K562 (cell line): ENCODE data around the gene LAPTM4A. TPM values are rescaled to one million over a fixed set of nuclear protein-coding genes. Genes with fewer than 3 reads are reported as not detected.

Experiments used
- ARID1B ChIP-seq: fragments of 450-650 bp; IDR thresholded peaks from 2 replicates; pipeline ENCODE4 v1.6.1; 2016; ENCODE audit warnings: antibody characterized with exemption, mild to moderate bottlenecking, inconsistent platforms
- CHD1 ChIP-seq: fragments of 200-600 bp; sonication (generic); IDR thresholded peaks from one replicate; pipeline ENCODE4 v1.6.1; 2012; ENCODE audit warnings: mild to moderate bottlenecking, moderate library complexity, low read length, inconsistent platforms
- FOXO4 ChIP-seq: fragments of 450-650 bp; formaldehyde crosslinking; IDR thresholded peaks from 2 replicates; pipeline ENCODE4 v1.4.0; 2020; ENCODE audit warnings: mild to moderate bottlenecking, moderate library complexity
- FUS ChIP-seq: fragments of 200-400 bp; formaldehyde crosslinking; optimal IDR thresholded peaks from 2 replicates; pipeline ENCODE3; 2017; ENCODE audit warnings: low read depth, low read length
- JUN ChIP-seq, 2 experiments: sonication (generic) in 1 of 2; formaldehyde crosslinking in 1 of 2; IDR thresholded peaks; 2 replicates each; pipeline versions ENCODE4 v1.6.1 to v1.8.0; 2012 to 2022; ENCODE audit warnings: borderline replicate concordance in 2 of 2, mild to moderate bottlenecking in 2 of 2, improper control_type of control experiment in 1 of 2, low read depth in 1 of 2, low read length in 1 of 2, missing genetic modification reagents in 1 of 2
- L3MBTL2 ChIP-seq: fragments of 450-650 bp; IDR thresholded peaks from 2 replicates; pipeline ENCODE4 v1.6.1; 2016; ENCODE audit warnings: mild to moderate bottlenecking, moderate library complexity
- MYC ChIP-seq, 2 experiments: fragments of 250-450 bp in 1 of 2; sonication (Bioruptor Pico) in 1 of 2; IDR thresholded peaks; 2 replicates each; pipeline versions ENCODE4 v1.5.1 to v1.6.1; 2012 to 2021; ENCODE audit warnings: low read depth in 2 of 2, borderline replicate concordance in 1 of 2, improper control_type of control experiment in 1 of 2, low read length in 1 of 2, mild to moderate bottlenecking in 1 of 2, moderate library complexity in 1 of 2
- PHF21A ChIP-seq: fragments of 450-650 bp; IDR thresholded peaks from 2 replicates; pipeline ENCODE4 v1.6.1; 2017; ENCODE audit warnings: low read depth, borderline replicate concordance
- PHF8 ChIP-seq: fragments of 200-600 bp; sonication (generic); IDR thresholded peaks from 2 replicates; pipeline ENCODE4 v1.6.1; 2012; ENCODE audit warnings: mixed run types, mild to moderate bottlenecking, inconsistent platforms, low read length, moderate library complexity, borderline replicate concordance
- PRDM10 ChIP-seq: fragments of 450-650 bp; IDR thresholded peaks from 2 replicates; pipeline ENCODE4 v1.6.1; 2018; ENCODE audit not compliant: partially characterized antibody
- PTBP1 ChIP-seq: fragments of 200-400 bp; formaldehyde crosslinking; IDR thresholded peaks from 2 replicates; pipeline ENCODE4 v1.6.1; 2017; ENCODE audit warnings: low read depth, low read length
- SMARCA4 ChIP-seq: fragments of 450-650 bp; IDR thresholded peaks from 2 replicates; pipeline ENCODE4 v1.6.1; 2016
- SRSF3 ChIP-seq: fragments of 200-400 bp; formaldehyde crosslinking; IDR thresholded peaks from 2 replicates; pipeline ENCODE4 v1.6.1; 2016; ENCODE audit warnings: mild to moderate bottlenecking, low read length, moderate library complexity; ENCODE audit not compliant: insufficient read depth
- TEAD1 ChIP-seq, 2 experiments: fragments of 450-650 bp in 1 of 2; sonication (generic) in 1 of 2; formaldehyde crosslinking; IDR thresholded peaks; 2 replicates each; pipeline versions ENCODE4 v1.4.0 to v1.8.0; 2020 to 2022; ENCODE audit warnings: mild to moderate bottlenecking in 2 of 2, missing genetic modification reagents in 1 of 2
- TSHZ1 ChIP-seq: fragments of 250-450 bp; sonication (Bioruptor Pico); IDR thresholded peaks from 2 replicates; pipeline ENCODE4 v1.4.0; 2020; ENCODE audit warnings: mild to moderate bottlenecking, moderate library complexity
- ZBTB1 ChIP-seq: sonication (generic); formaldehyde crosslinking; IDR thresholded peaks from 2 replicates; pipeline ENCODE4 v1.8.1; 2023; ENCODE audit warnings: missing genetic modification reagents, low read depth, mild to moderate bottlenecking, borderline replicate concordance
- ZKSCAN8 ChIP-seq: fragments of 200-800 bp; sonication (Bioruptor generic); IDR thresholded peaks from 2 replicates; pipeline ENCODE4 v1.6.1; 2016; ENCODE audit warnings: missing genetic modification characterization, missing compliant biosample characterization
- ZNF274 ChIP-seq: IDR thresholded peaks from 2 replicates; pipeline ENCODE4 v1.6.1; 2011; ENCODE audit warnings: low read depth, mild to moderate bottlenecking, low read length, moderate library complexity, borderline replicate concordance
- ZNF766 ChIP-seq: fragments of 200-800 bp; sonication (Bioruptor generic); conservative IDR thresholded peaks from 2 replicates; pipeline ENCODE4 v1.6.1; 2016; ENCODE audit warnings: missing genetic modification characterization, missing compliant biosample characterization
- ZNF780A ChIP-seq: fragments of 250-450 bp; sonication (Bioruptor Pico); IDR thresholded peaks from 2 replicates; pipeline ENCODE4 v1.5.0; 2021; ENCODE audit warnings: mild to moderate bottlenecking
- polyA plus RNA-seq, 8 experiments: library from polyadenylated mRNA; depleted of rRNA in 4 of 8; stranded (reverse) in 5 of 8; unstranded in 3 of 8; fragments of >200 nt; fragmentation: Nextera tagmentation in 2 of 8; fragmentation: Illumina TruSeq in 1 of 8; extraction: Ambion mirVana in 2 of 8; extraction: Trizol in 1 of 8; gene quantifications; 2 replicates each; pipeline versions ENCODE4 v1.2.1 to v1.2.3, GENCODE V29; 2011 to 2014; ENCODE audit warnings: inconsistent platforms in 1 of 8, missing spikeins in 1 of 8
- total RNA-seq, 7 experiments: library from RNA; depleted of rRNA in 6 of 7; stranded (reverse); fragments of >200 nt in 6 of 7; fragmentation: Illumina TruSeq in 2 of 7; extraction: Trizol in 2 of 7; gene quantifications; 2 replicates each; pipeline versions ENCODE4 v1.2.1 to v1.2.3, GENCODE V29; 2011 to 2021; ENCODE audit warnings: low replicate concordance in 1 of 7

Gene LAPTM4A
- total and polyA plus RNA-seq, 9 of the 15 experiments (the other 6 are each of a cell fraction or from before 2014, with no cell fraction given): 13.4 to 157 (median 50.1) TPM

- TF ChIP-seq FOXO4 (CRISPR knock-in tag) (no peak), ZNF766 (no peak), PHF21A (no peak), PRDM10 (no peak), CHD1 (no peak), JUN (IDR thresholded peaks at IDR 0.05; ENCODE audit: borderline replicate concordance, low read depth, low read length) (peak; percentile 16; the same call in 1 of the 2 replicates), JUN (CRISPR knock-in tag; IDR thresholded peaks at IDR 0.05; ENCODE audit: borderline replicate concordance) (no peak), ARID1B (peak; percentile 82), ZBTB1 (CRISPR knock-in tag) (no peak), TEAD1 (CRISPR knock-in tag; IDR thresholded peaks at IDR 0.05) (no peak), SMARCA4 (peak; percentile 71), PTBP1 (no peak), ZNF274 (no peak), MYC (IDR thresholded peaks at IDR 0.05; ENCODE audit: low read depth, low read length) (0 out of 2 replicates have a peak, but pooled peaks have one; percentile 10), MYC (CRISPR knock-in tag; IDR thresholded peaks at IDR 0.05; ENCODE audit: borderline replicate concordance, low read depth) (no peak), PHF8 (no peak), L3MBTL2 (no peak), SRSF3 (no peak), ZKSCAN8 (CRISPR knock-in tag) (no peak), ZNF780A (no peak), TSHZ1 (CRISPR knock-in tag) (no peak), FUS (no peak)
These were observed 1.4 kb upstream of the LAPTM4A start (continued) for GRCh38 chr2:20052861-20053281.
